AG04450 (cell line): ENCODE results near the gene PSD. TPM values are rescaled to one million over a fixed set of nuclear protein-coding genes. Genes with fewer than 3 reads are reported as not detected.
A peak's percentile ranks its signal among the peaks of the same experiment; 100 is the strongest.

Source experiments
- CTCF ChIA-PET: fragments of 300-600, 350-600 bp; formaldehyde crosslinking; extraction: SDS; loops from one replicate; lab custom pipeline; 2022; ENCODE audit warnings: antibody characterized with exemption, inconsistent platforms; lab: Charles Lee
- POLR2A ChIA-PET: fragments of 350-600 bp; formaldehyde crosslinking; extraction: SDS; loops from one replicate; lab custom pipeline; 2021; ENCODE audit warnings: antibody characterized with exemption, inconsistent platforms; lab: Yijun Ruan, JAX
- DNase-seq: peaks from one replicate; pipeline ENCODE4 v3.0.0-alpha.2; 2011; ENCODE audit warnings: low read depth, low spot score
- H3K27ac ChIP-seq: one replicate; pipeline ENCODE4 v1.5.1; 2012; ENCODE audit warnings: low read depth, low read length, control low read depth
- H3K27me3 ChIP-seq: one replicate; pipeline ENCODE4 v1.6.0; 2012; ENCODE audit warnings: low read length; ENCODE audit not compliant: control insufficient read depth, insufficient read depth
- H3K4me3 ChIP-seq: 2 replicates; pipeline ENCODE4 v1.5.1; 2011; ENCODE audit warnings: mild to moderate bottlenecking, low read depth, low read length, control low read depth
- H3K9me3 ChIP-seq: 2 replicates; pipeline ENCODE4 v1.5.1; 2012; ENCODE audit warnings: low read length; ENCODE audit not compliant: control insufficient read depth, insufficient read depth
- CTCF ChIP-seq: IDR thresholded peaks from 2 replicates; pipeline ENCODE4 v1.5.1; 2011; ENCODE audit warnings: low read depth, low read length, control low read depth, inconsistent platforms
- polyA plus RNA-seq: library from polyadenylated mRNA; depleted of rRNA; stranded (reverse); fragments of >200 nt; gene quantifications from 2 replicates; pipeline ENCODE4 v1.2.3, GENCODE V29; 2011

Gene PSD
- polyA plus RNA-seq, 1 experiment: 5.5 TPM

GRCh38 chr10:102444851-102445250 lies 26.3 kb upstream of the PSD start:
- CTCF ChIA-PET: no interaction called here
- no peaks in the 10 kb centered on the region for H3K9me3 ChIP-seq
- TF ChIP-seq CTCF: no peak
- H3K4me3 ChIP-seq: no peak overlapping the region
- POLR2A ChIA-PET: no interaction called here
- no peaks in the 10 kb centered on the region for H3K27me3 ChIP-seq
- no peak for DNase-seq
- no peak overlapping the region for H3K27ac ChIP-seq

- POLR2A ChIA-PET: no interaction called here
- CTCF ChIA-PET: interaction anchor here (0.7 kb wide), 1 partner anchor 41 kb away, joined by 3 read pairs; no protein-coding TSS in a partner anchor
Observed at GRCh38 chr10:102438374-102438773, 19.8 kb upstream of the PSD start.

GRCh38 chr10:102437515-102437914 lies 18.9 kb upstream of the PSD start:
- TF ChIP-seq CTCF: no peak
- H3K27me3 ChIP-seq: no peaks in the 10 kb centered on the region
- POLR2A ChIA-PET: no interaction called here
- CTCF ChIA-PET: no interaction called here
- no peaks in the 10 kb centered on the region for H3K9me3 ChIP-seq
- no peak overlapping the region for H3K27ac ChIP-seq
- no peak overlapping the region for H3K4me3 ChIP-seq
- DNase-seq: no peak

More at GRCh38 chr10:102438374-102438773, 19.8 kb upstream of the PSD start:
- Histone ChIP-seq H3K4me3 (no peak overlapping the region), H3K27me3 (no peaks in the 10 kb centered on the region), H3K27ac (no peak overlapping the region), H3K9me3 (no peaks in the 10 kb centered on the region)
- no peak for DNase-seq
- no peak for TF ChIP-seq CTCF

- Histone ChIP-seq H3K9me3 (no peaks in the 10 kb centered on the region), H3K4me3 (peak overlapping the region; percentile 51), H3K27me3 (no peaks in the 10 kb centered on the region), H3K27ac (no peak overlapping the region)
- no peak for TF ChIP-seq CTCF
- DNase-seq: no peak
- CTCF ChIA-PET: no interaction called here
- POLR2A ChIA-PET: interaction anchor here (0.6 kb wide), 1 partner anchor 11 kb away, joined by 5 read pairs; no protein-coding TSS in a partner anchor
Observed at GRCh38 chr10:102436312-102436711, 17.7 kb upstream of the PSD start.

- ChIA-PET CTCF (interaction anchor here (1.0 to 1.7 kb wide), 2 partner anchors 13 to 15 kb away, joined by 3 to 6 read pairs; no protein-coding TSS in a partner anchor), POLR2A (interaction anchor here (0.6 to 1.2 kb wide), 2 partner anchors 10 to 14 kb away, joined by 4 to 5 read pairs; no protein-coding TSS in a partner anchor)
- DNase-seq: no peak
- Histone ChIP-seq H3K9me3 (no peaks in the 10 kb centered on the region), H3K4me3 (peak overlapping the region; percentile 51), H3K27me3 (no peaks in the 10 kb centered on the region), H3K27ac (no peak overlapping the region)
- no peak for TF ChIP-seq CTCF
Observed at GRCh38 chr10:102435529-102436233, 17.1 kb upstream of the PSD start.
